GM18870 (cell line): ENCODE results near the gene AFP.
"Not testable (repeated sequence)": the region's sequence is repeated elsewhere in the genome, so short reads cannot be mapped to it uniquely, and the experiment has no call there.

Experiments used
- ATAC-seq: cut with Tn5 transposase; IDR thresholded peaks from one replicate; pipeline ENCODE4 v1.9.1; 2021; ENCODE audit warnings: moderate library complexity; ENCODE audit not compliant: unreplicated experiment

The AFP gene

DNA sequence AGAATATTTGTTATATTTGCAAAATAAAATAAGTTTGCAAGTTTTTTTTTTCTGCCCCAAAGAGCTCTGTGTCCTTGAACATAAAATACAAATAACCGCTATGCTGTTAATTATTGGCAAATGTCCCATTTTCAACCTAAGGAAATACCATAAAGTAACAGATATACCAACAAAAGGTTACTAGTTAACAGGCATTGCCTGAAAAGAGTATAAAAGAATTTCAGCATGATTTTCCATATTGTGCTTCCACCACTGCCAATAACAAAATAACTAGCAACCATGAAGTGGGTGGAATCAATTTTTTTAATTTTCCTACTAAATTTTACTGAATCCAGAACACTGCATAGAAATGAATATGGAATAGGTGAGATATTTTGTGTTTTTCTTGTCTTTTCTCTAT lies at the start of gene AFP:
TSS of gene AFP (plus strand) at position 238 of the 400 bp plus-strand sequence. CDS start at position 280, 42 bp downstream.
- no peak for ATAC-seq

DNA sequence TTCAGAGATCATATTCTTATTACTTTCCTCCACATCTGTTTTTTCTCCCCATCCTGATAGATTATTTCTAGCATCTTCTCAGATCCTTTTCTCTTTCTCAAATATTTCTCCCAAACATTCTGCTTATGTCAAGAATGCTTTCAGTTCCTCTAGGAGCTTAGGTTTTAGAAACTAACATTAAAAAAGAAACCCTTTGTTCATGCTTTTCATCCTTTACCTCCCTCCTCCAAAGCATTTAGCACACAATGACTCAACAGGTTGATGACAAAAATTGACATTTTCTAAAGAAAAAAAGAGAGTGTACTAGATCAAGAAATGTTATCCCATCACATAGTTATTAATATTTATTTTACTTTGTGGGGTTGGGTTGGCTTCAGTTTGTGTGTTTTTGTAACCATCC lies 48.5 kb upstream of the AFP start:
- ATAC-seq, result peak; percentile 73

DNA sequence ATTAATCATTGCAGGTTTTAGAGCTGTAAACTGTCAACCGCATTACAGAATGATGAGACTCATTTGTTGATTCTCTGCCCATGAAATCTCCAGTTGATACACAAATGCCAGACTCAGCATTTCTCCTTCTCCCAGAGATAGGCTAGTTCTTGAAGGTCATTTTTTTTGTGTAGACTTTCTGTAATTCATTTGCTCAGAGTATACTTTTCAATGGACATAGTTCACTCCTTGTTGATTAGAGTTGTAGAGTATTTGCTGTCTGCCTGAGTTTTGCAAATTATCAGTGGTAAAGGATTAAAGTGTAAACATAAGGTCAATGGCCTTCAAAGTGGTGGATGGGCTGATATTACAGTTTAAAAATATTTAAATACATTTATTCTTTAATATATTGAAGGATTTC lies 47.1 kb upstream of the AFP start:
- no peak for ATAC-seq

DNA sequence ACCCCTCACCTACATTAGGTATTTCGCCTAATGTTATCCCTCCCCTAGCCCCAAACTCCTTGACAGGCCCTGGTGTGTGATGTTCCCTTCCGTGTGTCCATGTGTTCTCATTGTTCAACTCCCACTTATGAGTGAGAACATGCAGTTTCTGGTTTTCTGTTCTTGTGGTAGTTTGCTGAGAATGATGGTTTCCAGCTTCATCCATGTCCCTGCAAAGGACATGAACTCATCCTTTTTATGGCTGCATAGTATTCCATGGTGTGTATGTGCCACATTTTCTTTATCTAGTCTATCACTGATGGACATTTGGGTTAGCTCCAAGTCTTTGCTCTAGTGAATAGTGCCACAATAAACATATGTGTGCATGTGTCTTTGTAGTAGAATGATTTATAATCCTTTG lies 46.4 kb upstream of the AFP start:
- ATAC-seq, result not testable (repeated sequence)

DNA sequence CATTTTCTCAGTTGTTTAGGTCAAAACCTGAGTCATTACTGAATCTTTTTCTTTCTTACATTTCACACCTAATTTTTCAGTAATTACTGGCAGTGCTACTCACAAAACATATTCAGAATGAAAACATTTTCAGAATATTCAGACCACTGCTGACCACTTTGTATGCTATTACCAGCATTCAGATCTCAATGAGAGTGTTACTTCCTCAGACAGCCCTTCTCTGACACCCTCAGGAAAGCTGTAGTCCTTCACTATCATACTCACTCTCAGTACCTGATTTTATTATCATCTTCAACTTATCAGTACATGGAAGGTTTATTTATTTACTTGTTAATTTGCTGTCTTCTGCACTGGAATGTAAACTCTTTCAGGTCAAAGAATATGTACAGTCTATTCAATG lies 44.2 kb upstream of the AFP start:
- ATAC-seq, result no peak

DNA sequence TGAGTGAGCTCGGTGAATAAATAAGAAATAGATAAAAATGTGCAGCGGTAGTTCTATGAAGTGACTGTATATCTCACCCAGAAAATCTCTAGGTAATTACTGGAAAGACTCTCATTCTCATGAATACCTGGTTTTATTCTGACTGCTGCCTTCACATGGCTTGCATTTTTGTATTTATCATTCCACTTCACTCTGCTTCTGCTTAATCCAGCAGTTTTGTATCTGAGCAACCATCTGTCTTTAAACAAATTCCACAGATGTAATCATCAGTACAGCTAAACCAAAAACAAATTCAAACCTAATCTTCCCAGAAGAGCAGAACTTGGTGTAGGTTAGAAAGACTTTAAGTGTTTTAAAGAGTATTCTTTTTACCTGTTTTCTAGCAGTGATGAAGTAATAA lies 43.1 kb upstream of the AFP start:
- ATAC-seq, result no peak

DNA sequence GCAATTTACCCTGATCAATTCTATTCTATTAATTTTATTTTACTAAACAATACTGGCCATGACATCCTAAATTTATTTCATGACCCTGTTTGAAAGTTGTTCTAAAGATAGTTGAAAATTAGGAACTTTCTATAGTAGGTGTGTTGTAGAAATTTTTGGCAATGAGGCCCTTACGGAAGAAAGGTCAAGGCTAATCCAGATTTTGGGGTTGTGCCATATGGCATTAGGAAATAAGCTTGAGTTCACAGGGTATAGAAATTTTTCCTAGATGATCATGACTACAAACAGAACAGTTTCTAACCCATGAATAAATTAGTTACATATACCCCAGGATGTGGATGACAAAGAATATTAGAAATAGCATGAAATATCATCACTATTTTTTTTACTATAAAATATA lies 39.7 kb upstream of the AFP start:
- no peak for ATAC-seq

DNA sequence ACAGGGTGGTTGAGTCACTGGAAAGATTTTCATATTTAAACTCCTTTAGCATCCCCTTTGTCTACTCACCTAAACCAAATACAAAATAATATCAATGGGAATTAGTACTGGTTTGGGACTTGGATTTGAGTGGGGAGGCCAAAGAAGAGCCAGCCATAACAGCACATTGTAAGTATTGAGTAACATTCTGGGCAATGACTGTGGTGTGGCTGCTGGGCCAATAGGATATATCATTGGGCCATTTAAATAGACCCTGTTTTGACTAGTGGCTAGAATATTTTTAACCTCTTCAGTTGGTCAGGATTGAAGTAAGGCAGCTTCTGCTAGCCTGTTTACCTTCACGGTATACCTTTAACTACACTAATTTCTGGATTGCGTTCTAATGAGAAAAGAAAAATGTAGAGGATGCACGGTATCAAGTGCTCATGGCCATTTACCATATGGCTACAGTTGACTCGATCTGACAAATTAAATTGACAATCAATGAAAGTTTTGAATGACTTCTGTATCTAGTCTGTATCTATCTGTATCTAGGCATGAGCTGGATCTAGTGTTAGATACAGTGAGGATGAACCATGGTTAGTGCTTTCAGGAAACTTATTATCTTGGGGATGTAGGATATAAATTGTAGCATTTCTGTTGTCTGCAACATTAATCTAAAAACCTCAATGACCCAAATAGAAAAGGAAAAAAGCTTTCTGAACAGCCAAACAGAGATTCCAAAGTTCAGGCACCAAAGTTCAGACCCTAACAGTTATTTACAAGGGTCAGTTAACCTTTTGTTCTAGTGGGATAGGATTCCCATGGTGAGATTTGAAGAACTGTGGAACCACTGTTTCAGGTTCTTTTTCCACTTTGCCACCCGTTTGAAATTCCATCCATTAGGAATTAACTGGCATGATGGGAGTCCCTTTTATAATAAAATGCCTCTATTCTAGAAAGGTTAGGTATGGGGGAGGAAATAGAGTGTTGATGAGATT lies 38.7 kb upstream of the AFP start:
- no peak for ATAC-seq

DNA sequence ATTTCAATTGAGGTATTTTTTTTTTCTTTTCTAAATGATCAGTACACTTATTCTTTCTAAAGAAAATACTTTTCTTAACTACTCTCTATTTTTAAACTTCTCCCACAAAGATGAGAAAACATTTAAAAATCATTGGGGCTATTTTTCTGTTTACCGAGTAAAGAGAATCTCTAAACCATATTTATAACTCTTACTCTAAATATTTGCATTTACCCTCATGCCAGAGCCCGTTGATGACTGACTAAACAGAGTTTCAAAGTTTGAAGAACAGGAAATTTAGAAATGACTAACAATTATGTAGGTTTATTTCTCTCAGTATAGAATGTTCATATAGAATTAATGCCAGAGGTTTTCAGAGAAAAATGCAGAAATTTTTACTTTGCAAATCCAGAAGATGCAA lies 34.6 kb upstream of the AFP start:
- no peak for ATAC-seq

DNA sequence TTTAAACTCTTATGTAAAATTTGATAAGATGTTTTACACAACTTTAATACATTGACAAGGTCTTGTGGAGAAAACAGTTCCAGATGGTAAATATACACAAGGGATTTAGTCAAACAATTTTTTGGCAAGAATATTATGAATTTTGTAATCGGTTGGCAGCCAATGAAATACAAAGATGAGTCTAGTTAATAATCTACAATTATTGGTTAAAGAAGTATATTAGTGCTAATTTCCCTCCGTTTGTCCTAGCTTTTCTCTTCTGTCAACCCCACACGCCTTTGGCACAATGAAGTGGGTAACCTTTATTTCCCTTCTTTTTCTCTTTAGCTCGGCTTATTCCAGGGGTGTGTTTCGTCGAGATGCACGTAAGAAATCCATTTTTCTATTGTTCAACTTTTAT lies 32.0 kb upstream of the AFP start, which contains the start of gene ALB:
TSS of gene ALB (plus strand) at position 246 of the 400 bp plus-strand sequence. CDS start at position 287, 41 bp downstream.
- ATAC-seq, result no peak

DNA sequence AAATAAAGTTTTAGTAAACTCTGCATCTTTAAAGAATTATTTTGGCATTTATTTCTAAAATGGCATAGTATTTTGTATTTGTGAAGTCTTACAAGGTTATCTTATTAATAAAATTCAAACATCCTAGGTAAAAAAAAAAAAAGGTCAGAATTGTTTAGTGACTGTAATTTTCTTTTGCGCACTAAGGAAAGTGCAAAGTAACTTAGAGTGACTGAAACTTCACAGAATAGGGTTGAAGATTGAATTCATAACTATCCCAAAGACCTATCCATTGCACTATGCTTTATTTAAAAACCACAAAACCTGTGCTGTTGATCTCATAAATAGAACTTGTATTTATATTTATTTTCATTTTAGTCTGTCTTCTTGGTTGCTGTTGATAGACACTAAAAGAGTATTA lies 31.6 kb upstream of the AFP start:
- no peak for ATAC-seq

DNA sequence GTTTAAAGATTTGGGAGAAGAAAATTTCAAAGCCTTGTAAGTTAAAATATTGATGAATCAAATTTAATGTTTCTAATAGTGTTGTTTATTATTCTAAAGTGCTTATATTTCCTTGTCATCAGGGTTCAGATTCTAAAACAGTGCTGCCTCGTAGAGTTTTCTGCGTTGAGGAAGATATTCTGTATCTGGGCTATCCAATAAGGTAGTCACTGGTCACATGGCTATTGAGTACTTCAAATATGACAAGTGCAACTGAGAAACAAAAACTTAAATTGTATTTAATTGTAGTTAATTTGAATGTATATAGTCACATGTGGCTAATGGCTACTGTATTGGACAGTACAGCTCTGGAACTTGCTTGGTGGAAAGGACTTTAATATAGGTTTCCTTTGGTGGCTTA lies 30.9 kb upstream of the AFP start:
- ATAC-seq, result no peak

DNA sequence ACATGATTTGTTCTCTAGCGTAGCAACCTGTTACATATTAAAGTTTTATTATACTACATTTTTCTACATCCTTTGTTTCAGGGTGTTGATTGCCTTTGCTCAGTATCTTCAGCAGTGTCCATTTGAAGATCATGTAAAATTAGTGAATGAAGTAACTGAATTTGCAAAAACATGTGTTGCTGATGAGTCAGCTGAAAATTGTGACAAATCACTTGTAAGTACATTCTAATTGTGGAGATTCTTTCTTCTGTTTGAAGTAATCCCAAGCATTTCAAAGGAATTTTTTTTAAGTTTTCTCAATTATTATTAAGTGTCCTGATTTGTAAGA lies 29.5 kb upstream of the AFP start:
- no peak for ATAC-seq

DNA sequence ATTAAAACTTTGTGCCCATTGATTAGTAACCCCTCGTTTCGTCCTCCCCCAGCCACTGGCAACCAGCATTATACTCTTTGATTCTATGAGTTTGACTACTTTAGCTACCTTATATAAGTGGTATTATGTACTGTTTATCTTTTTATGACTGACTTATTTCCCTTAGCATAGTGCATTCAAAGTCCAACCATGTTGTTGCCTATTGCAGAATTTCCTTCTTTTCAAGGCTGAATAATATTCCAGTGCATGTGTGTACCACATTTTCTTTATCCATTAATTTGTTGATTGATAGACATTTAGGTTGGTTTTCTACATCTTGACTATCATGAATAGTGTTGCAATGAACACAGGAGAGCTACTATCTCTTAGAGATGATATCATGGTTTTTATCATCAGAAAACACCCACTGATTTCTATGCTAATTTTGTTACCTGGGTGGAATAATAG lies 28.8 kb upstream of the AFP start:
- ATAC-seq, result no peak

DNA sequence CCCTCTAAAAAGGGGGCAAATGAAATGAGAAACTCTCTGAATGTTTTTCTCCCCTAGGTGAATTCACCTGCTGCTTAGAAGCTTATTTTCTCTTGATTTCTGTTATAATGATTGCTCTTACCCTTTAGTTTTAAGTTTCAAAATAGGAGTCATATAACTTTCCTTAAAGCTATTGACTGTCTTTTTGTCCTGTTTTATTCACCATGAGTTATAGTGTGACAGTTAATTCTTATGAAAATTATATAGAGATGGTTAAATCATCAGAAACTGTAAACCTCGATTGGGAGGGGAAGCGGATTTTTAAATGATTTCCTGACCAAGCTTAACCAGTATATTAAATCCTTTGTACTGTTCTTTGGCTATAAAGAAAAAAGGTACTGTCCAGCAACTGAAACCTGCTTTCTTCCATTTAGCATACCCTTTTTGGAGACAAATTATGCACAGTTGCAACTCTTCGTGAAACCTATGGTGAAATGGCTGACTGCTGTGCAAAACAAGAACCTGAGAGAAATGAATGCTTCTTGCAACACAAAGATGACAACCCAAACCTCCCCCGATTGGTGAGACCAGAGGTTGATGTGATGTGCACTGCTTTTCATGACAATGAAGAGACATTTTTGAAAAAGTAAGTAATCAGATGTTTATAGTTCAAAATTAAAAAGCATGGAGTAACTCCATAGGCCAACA lies 27.7 kb upstream of the AFP start:
- ATAC-seq, result no peak

DNA sequence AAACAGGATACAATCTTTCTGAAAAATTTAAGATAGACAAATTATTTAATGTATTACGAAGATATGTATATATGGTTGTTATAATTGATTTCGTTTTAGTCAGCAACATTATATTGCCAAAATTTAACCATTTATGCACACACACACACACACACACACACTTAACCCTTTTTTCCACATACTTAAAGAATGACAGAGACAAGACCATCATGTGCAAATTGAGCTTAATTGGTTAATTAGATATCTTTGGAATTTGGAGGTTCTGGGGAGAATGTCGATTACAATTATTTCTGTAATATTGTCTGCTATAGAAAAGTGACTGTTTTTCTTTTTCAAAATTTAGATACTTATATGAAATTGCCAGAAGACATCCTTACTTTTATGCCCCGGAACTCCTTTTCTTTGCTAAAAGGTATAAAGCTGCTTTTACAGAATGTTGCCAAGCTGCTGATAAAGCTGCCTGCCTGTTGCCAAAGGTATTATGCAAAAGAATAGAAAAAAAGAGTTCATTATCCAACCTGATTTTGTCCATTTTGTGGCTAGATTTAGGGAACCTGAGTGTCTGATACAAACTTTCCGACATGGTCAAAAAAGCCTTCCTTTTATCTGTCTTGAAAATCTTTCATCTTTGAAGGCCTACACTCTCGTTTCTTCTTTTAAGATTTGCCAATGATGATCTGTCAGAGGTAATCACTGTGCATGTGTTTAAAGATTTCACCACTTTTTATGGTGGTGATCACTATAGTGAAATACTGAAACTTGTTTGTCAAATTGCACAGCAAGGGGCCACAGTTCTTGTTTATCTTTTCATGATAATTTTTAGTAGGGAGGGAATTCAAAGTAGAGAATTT lies 26.8 kb upstream of the AFP start:
- no peak for ATAC-seq

DNA sequence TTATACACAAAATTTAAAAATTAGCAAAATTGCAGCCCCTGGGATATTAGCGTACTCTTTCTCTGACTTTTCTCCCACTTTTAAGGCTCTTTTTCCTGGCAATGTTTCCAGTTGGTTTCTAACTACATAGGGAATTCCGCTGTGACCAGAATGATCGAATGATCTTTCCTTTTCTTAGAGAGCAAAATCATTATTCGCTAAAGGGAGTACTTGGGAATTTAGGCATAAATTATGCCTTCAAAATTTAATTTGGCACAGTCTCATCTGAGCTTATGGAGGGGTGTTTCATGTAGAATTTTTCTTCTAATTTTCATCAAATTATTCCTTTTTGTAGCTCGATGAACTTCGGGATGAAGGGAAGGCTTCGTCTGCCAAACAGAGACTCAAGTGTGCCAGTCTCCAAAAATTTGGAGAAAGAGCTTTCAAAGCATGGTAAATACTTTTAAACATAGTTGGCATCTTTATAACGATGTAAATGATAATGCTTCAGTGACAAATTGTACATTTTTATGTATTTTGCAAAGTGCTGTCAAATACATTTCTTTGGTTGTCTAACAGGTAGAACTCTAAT lies 26.0 kb upstream of the AFP start:
- no peak for ATAC-seq

DNA sequence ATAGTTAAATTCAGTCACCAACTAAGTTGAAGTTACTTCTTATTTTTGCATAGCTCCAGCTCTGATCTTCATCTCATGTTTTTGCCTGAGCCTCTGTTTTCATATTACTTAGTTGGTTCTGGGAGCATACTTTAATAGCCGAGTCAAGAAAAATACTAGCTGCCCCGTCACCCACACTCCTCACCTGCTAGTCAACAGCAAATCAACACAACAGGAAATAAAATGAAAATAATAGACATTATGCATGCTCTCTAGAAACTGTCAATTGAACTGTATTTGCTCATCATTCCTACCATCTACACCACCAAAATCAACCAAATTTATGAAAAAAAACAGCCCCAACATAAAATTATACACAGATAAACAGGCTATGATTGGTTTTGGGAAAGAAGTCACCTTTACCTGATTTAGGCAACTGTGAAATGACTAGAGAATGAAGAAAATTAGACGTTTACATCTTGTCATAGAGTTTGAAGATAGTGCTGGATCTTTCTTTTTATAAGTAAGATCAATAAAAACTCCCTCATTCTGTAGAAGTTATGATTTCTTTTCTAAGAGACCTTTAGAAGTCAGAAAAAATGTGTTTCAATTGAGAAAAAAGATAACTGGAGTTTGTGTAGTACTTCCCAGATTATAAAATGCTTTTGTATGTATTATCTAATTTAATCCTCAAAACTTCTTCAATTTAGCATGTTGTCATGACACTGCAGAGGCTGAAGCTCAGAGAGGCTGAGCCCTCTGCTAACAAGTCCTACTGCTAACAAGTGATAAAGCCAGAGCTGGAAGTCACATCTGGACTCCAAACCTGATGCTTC lies 24.9 kb upstream of the AFP start:
- no peak for ATAC-seq

DNA sequence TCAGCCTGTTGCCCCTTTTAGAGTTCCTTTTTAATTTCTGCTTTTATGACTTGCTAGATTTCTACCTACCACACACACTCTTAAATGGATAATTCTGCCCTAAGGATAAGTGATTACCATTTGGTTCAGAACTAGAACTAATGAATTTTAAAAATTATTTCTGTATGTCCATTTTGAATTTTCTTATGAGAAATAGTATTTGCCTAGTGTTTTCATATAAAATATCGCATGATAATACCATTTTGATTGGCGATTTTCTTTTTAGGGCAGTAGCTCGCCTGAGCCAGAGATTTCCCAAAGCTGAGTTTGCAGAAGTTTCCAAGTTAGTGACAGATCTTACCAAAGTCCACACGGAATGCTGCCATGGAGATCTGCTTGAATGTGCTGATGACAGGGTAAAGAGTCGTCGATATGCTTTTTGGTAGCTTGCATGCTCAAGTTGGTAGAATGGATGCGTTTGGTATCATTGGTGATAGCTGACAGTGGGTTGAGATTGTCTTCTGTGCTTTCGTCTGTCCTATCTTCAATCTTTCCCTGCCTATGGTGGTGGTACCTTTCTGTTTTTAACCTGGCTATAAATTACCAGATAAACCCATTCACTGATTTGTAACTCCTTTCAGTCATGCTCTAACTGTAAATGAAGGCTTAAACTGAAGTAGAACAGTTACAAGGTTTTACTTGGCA lies 24.1 kb upstream of the AFP start:
- no peak for ATAC-seq
